ENCODE data around the gene HAL.

HAL gene

GRCh38 chr12:95976416-95976832 lies 19.7 kb downstream of the HAL start:
- Histone ChIP-seq H4K91ac (ENCODE audit: low read depth, low read length, poor library complexity) (no peak overlapping the region), H3K4me2 (ENCODE audit: insufficient read depth, low read length, poor library complexity, severe bottlenecking) (no peak overlapping the region), H3K4me3 (ENCODE audit: low read length in 2 of 2) (no peak overlapping the region), H3K4ac (ENCODE audit: low read length) (no peak overlapping the region), H3K4me1 (ENCODE audit: control insufficient read depth in 2 of 2, insufficient read depth in 1 of 2, low read depth in 1 of 2, low read length in 2 of 2) (no peaks in the 10 kb centered on the region), H4K8ac (ENCODE audit: low read depth, low read length) (no peak overlapping the region), H2AFZ (ENCODE audit: low read length) (no peak overlapping the region), H3K14ac (ENCODE audit: low read length) (no peak overlapping the region), H3K27me3 (ENCODE audit: control insufficient read depth in 3 of 3, insufficient read depth in 3 of 3, low read depth in 1 of 3, low read length in 3 of 3) (peaks cover 0 to 2% (median 0%) of the 10 kb centered on the region in 3 experiments), H2BK120ac (ENCODE audit: low read depth, low read length) (no peak overlapping the region), H2BK15ac (ENCODE audit: low read length) (no peak overlapping the region), H3K23ac (ENCODE audit: low read depth, low read length, poor library complexity) (no peak overlapping the region), H3K9me3 (replicated peaks in 1 of 2; ENCODE audit: control insufficient read depth in 2 of 2, insufficient read depth in 1 of 2, low read depth in 1 of 2, low read length in 2 of 2) (no peaks in the 10 kb centered on the region), H3K79me1 (ENCODE audit: low read depth, low read length) (no peaks in the 10 kb centered on the region), H3K9ac (ENCODE audit: low read depth, low read length, poor library complexity) (no peak overlapping the region), H3K18ac (ENCODE audit: low read length) (no peak overlapping the region), H3K27ac (replicated peaks; ENCODE audit: low read length) (no peak overlapping the region), H2BK12ac (ENCODE audit: low read length) (no peak overlapping the region), H3K36me3 (replicated peaks in 1 of 2; ENCODE audit: control insufficient read depth in 2 of 2, insufficient read depth in 2 of 2, low read length in 2 of 2) (no peaks in the 10 kb centered on the region), H2BK5ac (ENCODE audit: low read length) (no peak overlapping the region), H2AK5ac (ENCODE audit: low read depth, low read length) (no peak overlapping the region)
- WGBS, 2 donors (ENCODE audit: extremely low coverage in 2 of 2, insufficient read length in 2 of 2, insufficient replicate concordance in 1 of 2), result no CpG with 5 or more reads among the region's 8 CpGs
- DNase-seq (ENCODE audit: low spot score), result no peak

- H3K36me3 ChIP-seq (replicated peaks in 1 of 2; ENCODE audit: control insufficient read depth in 2 of 2, insufficient read depth in 2 of 2, low read length in 2 of 2), result no peaks in the 10 kb centered on the region
- H3K14ac ChIP-seq (ENCODE audit: low read length), result no peak overlapping the region
- H3K4me2 ChIP-seq (ENCODE audit: insufficient read depth, low read length, poor library complexity, severe bottlenecking), result no peak overlapping the region
- no peaks in the 10 kb centered on the region for H3K9me3 ChIP-seq (replicated peaks in 1 of 2; ENCODE audit: control insufficient read depth in 2 of 2, insufficient read depth in 1 of 2, low read depth in 1 of 2, low read length in 2 of 2)
- H3K27me3 ChIP-seq (ENCODE audit: control insufficient read depth in 3 of 3, insufficient read depth in 3 of 3, low read depth in 1 of 3, low read length in 3 of 3), result peaks cover 0 to 2% (median 0%) of the 10 kb centered on the region in 3 experiments
- H2BK120ac ChIP-seq (ENCODE audit: low read depth, low read length), result no peak overlapping the region
- H3K9ac ChIP-seq (ENCODE audit: low read depth, low read length, poor library complexity), result no peak overlapping the region
- H3K27ac ChIP-seq (replicated peaks; ENCODE audit: low read length), result no peak overlapping the region
- no peak overlapping the region for H3K18ac ChIP-seq (ENCODE audit: low read length)
- H3K23ac ChIP-seq (ENCODE audit: low read depth, low read length, poor library complexity), result no peak overlapping the region
- H2BK5ac ChIP-seq (ENCODE audit: low read length), result no peak overlapping the region
- no peak overlapping the region for H4K91ac ChIP-seq (ENCODE audit: low read depth, low read length, poor library complexity)
- H4K8ac ChIP-seq (ENCODE audit: low read depth, low read length), result no peak overlapping the region
- DNase-seq (ENCODE audit: low spot score), result no peak
- H2AK5ac ChIP-seq (ENCODE audit: low read depth, low read length), result no peak overlapping the region
- H2BK12ac ChIP-seq (ENCODE audit: low read length), result no peak overlapping the region
- H3K4ac ChIP-seq (ENCODE audit: low read length), result no peak overlapping the region
- H2AFZ ChIP-seq (ENCODE audit: low read length), result no peak overlapping the region
- peaks cover 0 to 2% of the 10 kb centered on the region in 2 donors for H3K4me1 ChIP-seq (ENCODE audit: control insufficient read depth in 2 of 2, insufficient read depth in 1 of 2, low read depth in 1 of 2, low read length in 2 of 2)
- no peaks in the 10 kb centered on the region for H3K79me1 ChIP-seq (ENCODE audit: low read depth, low read length)
- WGBS, 2 donors (ENCODE audit: extremely low coverage in 2 of 2, insufficient read length in 2 of 2, insufficient replicate concordance in 1 of 2), result no CpG with 5 or more reads among the region's 4 CpGs
- no peak overlapping the region for H2BK15ac ChIP-seq (ENCODE audit: low read length)
- no peak overlapping the region for H3K4me3 ChIP-seq (ENCODE audit: low read length in 2 of 2)
Observed at GRCh38 chr12:95975491-95975890, 20.7 kb downstream of the HAL start.

DNA sequence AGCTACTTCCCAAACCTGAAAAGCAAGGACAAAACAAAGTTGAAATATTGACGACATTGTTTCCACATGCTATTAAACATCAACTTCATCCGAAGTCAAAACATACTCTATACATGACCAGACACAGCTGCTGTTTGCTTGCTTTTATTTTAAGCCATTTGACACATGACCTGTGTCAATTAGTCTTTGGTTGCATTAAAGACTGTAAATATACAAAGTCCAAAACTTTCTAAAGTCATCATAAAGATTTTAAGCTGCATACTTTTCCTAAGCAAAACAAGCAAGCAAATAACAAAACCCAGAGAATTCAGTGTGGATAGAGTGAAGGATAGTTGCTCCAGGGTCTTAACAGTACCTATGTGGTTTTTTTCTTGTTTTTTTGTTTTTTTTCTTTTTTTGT lies 21.8 kb downstream of the HAL start:
- Histone ChIP-seq H4K91ac (ENCODE audit: low read depth, low read length, poor library complexity) (no peak overlapping the region), H2BK120ac (ENCODE audit: low read depth, low read length) (no peak overlapping the region), H3K4me3 (ENCODE audit: low read length in 2 of 2) (no peak overlapping the region), H3K27me3 (ENCODE audit: control insufficient read depth in 3 of 3, insufficient read depth in 3 of 3, low read depth in 1 of 3, low read length in 3 of 3) (peaks cover 0 to 2% (median 0%) of the 10 kb centered on the region in 3 experiments), H3K36me3 (replicated peaks in 1 of 2; ENCODE audit: control insufficient read depth in 2 of 2, insufficient read depth in 2 of 2, low read length in 2 of 2) (no peaks in the 10 kb centered on the region), H2BK5ac (ENCODE audit: low read length) (no peak overlapping the region), H2AK5ac (ENCODE audit: low read depth, low read length) (no peak overlapping the region), H3K4me1 (ENCODE audit: control insufficient read depth in 2 of 2, insufficient read depth in 1 of 2, low read depth in 1 of 2, low read length in 2 of 2) (peaks cover 0 to 2% of the 10 kb centered on the region in 2 donors), H2AFZ (ENCODE audit: low read length) (no peak overlapping the region), H2BK15ac (ENCODE audit: low read length) (no peak overlapping the region), H3K79me1 (ENCODE audit: low read depth, low read length) (no peaks in the 10 kb centered on the region), H4K8ac (ENCODE audit: low read depth, low read length) (no peak overlapping the region), H3K4ac (ENCODE audit: low read length) (no peak overlapping the region), H3K9me3 (replicated peaks in 1 of 2; ENCODE audit: control insufficient read depth in 2 of 2, insufficient read depth in 1 of 2, low read depth in 1 of 2, low read length in 2 of 2) (no peaks in the 10 kb centered on the region), H2BK12ac (ENCODE audit: low read length) (no peak overlapping the region), H3K18ac (ENCODE audit: low read length) (no peak overlapping the region), H3K23ac (ENCODE audit: low read depth, low read length, poor library complexity) (no peak overlapping the region), H3K4me2 (ENCODE audit: insufficient read depth, low read length, poor library complexity, severe bottlenecking) (no peak overlapping the region), H3K27ac (replicated peaks; ENCODE audit: low read length) (no peak overlapping the region), H3K9ac (ENCODE audit: low read depth, low read length, poor library complexity) (no peak overlapping the region), H3K14ac (ENCODE audit: low read length) (no peak overlapping the region)
- DNase-seq (ENCODE audit: low spot score), result no peak
- no CpG with 5 or more reads among the region's 2 CpGs for WGBS, 2 donors (ENCODE audit: extremely low coverage in 2 of 2, insufficient read length in 2 of 2, insufficient replicate concordance in 1 of 2)

- Histone ChIP-seq H3K9ac (ENCODE audit: low read depth, low read length, poor library complexity) (no peak overlapping the region), H3K4ac (ENCODE audit: low read length) (no peak overlapping the region), H2BK15ac (ENCODE audit: low read length) (no peak overlapping the region), H3K79me1 (ENCODE audit: low read depth, low read length) (no peaks in the 10 kb centered on the region), H4K8ac (ENCODE audit: low read depth, low read length) (no peak overlapping the region), H3K27me3 (ENCODE audit: control insufficient read depth in 3 of 3, insufficient read depth in 3 of 3, low read depth in 1 of 3, low read length in 3 of 3) (peaks cover 0 to 2% (median 0%) of the 10 kb centered on the region in 3 experiments), H2AK5ac (ENCODE audit: low read depth, low read length) (no peak overlapping the region), H3K9me3 (replicated peaks in 1 of 2; ENCODE audit: control insufficient read depth in 2 of 2, insufficient read depth in 1 of 2, low read depth in 1 of 2, low read length in 2 of 2) (no peaks in the 10 kb centered on the region), H3K36me3 (replicated peaks in 1 of 2; ENCODE audit: control insufficient read depth in 2 of 2, insufficient read depth in 2 of 2, low read length in 2 of 2) (no peaks in the 10 kb centered on the region), H2BK12ac (ENCODE audit: low read length) (no peak overlapping the region), H3K23ac (ENCODE audit: low read depth, low read length, poor library complexity) (no peak overlapping the region), H2BK120ac (ENCODE audit: low read depth, low read length) (no peak overlapping the region), H3K4me3 (ENCODE audit: low read length in 2 of 2) (no peak overlapping the region), H3K4me1 (ENCODE audit: control insufficient read depth in 2 of 2, insufficient read depth in 1 of 2, low read depth in 1 of 2, low read length in 2 of 2) (peaks cover 0 to 2% of the 10 kb centered on the region in 2 donors), H2AFZ (ENCODE audit: low read length) (no peak overlapping the region), H3K27ac (replicated peaks; ENCODE audit: low read length) (no peak overlapping the region), H4K91ac (ENCODE audit: low read depth, low read length, poor library complexity) (no peak overlapping the region), H2BK5ac (ENCODE audit: low read length) (no peak overlapping the region), H3K14ac (ENCODE audit: low read length) (no peak overlapping the region), H3K4me2 (ENCODE audit: insufficient read depth, low read length, poor library complexity, severe bottlenecking) (no peak overlapping the region), H3K18ac (ENCODE audit: low read length) (no peak overlapping the region)
- no peak for DNase-seq (ENCODE audit: low spot score)
- no CpG with 5 or more reads among the region's 4 CpGs for whole genome bisulfite sequencing, 2 donors (ENCODE audit: extremely low coverage in 2 of 2, insufficient read length in 2 of 2, insufficient replicate concordance in 1 of 2)
Observed at GRCh38 chr12:95972832-95973456, 23.2 kb downstream of the HAL start.

All from neuronal stem cell (in vitro differentiated cells).